Panc1 (cell line): ENCODE results near the gene OTOL1.

Experiments
- POLR2AphosphoS5 ChIP-seq: IDR thresholded peaks from 2 replicates; pipeline ENCODE4 v1.6.1; 2012; ENCODE audit warnings: mild to moderate bottlenecking, low read depth, low read length, moderate library complexity
- REST ChIP-seq, 2 experiments: IDR thresholded peaks; 2 replicates each; pipeline ENCODE4 v1.6.1; 2011 to 2012; ENCODE audit warnings: low read depth in 2 of 2, control low read depth in 1 of 2, low read length in 1 of 2, mild to moderate bottlenecking in 1 of 2, moderate library complexity in 1 of 2; ENCODE audit not compliant: insufficient read depth in 1 of 2
- SIN3A ChIP-seq: IDR thresholded peaks from 2 replicates; pipeline ENCODE4 v1.6.1; 2012; ENCODE audit warnings: low read depth, mild to moderate bottlenecking, low read length, moderate library complexity, borderline replicate concordance; ENCODE audit not compliant: insufficient read depth
- TCF7L2 ChIP-seq: IDR thresholded peaks from 2 replicates; pipeline ENCODE4 v1.6.1; 2011; ENCODE audit warnings: mild to moderate bottlenecking, low read depth, low read length, inconsistent platforms
- TF ChIP-seq, protein P1 (sequence below): fragments of 450-650 bp; IDR thresholded peaks from 2 replicates; pipeline ENCODE4 v1.5.1; 2017; ENCODE audit warnings: mild to moderate bottlenecking

DNA sequence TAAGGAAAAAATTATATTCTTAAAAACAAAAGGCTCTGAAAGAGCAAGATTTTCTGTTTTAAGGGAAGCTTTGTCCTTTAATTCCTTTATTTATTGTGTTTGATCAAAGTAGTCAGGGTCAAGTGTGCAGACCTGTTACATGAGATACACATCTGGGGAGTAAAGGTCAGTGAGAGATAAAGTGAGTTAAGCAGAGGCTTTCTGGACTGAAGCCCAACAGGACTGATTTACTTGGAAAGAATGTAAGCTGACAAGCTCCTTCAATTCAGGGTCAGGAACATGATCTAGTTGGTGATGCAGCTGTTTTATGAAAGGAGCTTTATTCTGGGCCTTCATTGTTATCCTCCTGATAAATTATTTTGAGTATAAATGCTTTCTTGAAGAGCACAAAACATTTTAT is 20.7 kb upstream of the OTOL1 start:
- TF ChIP-seq, protein P1, sequence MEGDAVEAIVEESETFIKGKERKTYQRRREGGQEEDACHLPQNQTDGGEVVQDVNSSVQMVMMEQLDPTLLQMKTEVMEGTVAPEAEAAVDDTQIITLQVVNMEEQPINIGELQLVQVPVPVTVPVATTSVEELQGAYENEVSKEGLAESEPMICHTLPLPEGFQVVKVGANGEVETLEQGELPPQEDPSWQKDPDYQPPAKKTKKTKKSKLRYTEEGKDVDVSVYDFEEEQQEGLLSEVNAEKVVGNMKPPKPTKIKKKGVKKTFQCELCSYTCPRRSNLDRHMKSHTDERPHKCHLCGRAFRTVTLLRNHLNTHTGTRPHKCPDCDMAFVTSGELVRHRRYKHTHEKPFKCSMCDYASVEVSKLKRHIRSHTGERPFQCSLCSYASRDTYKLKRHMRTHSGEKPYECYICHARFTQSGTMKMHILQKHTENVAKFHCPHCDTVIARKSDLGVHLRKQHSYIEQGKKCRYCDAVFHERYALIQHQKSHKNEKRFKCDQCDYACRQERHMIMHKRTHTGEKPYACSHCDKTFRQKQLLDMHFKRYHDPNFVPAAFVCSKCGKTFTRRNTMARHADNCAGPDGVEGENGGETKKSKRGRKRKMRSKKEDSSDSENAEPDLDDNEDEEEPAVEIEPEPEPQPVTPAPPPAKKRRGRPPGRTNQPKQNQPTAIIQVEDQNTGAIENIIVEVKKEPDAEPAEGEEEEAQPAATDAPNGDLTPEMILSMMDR, result no peak
- no peak for TF ChIP-seq POLR2AphosphoS5
- TF ChIP-seq TCF7L2, result no peak
- TF ChIP-seq SIN3A, result no peak
- TF ChIP-seq REST (IDR thresholded peaks at IDR 0.05; ENCODE audit: insufficient read depth in 1 of 2, low read depth in 2 of 2, low read length in 1 of 2), result no peak
